ENCODE measurements around the gene TEX55.
"Not testable (repeated sequence)": the region's sequence is repeated elsewhere in the genome, so short reads cannot be mapped to it uniquely, and the experiment has no call there.

The TEX55 gene

GRCh38 chr3:119145500-119146167 lies at the start of gene TEX55:
Gene TEX55, plus strand, starts transcription at chr3:119146165. Its CDS starts 25 bp downstream, at chr3:119146190.
- CTCF ChIA-PET = interaction anchor here (0.8 to 6.7 kb wide), 19 partner anchors 8 to 536 kb away, joined by 3 to 173 read pairs (median 4); partner anchors contain the start of gene B4GALT4
- no peak within 1 kb of the TSS for H3K4me3 ChIP-seq (ENCODE audit: low read depth, low read length)
- no peak for DNase-seq (ENCODE audit: low read depth, low spot score)
- POLR2A ChIA-PET = no interaction called here
- TF ChIP-seq, protein P1, sequence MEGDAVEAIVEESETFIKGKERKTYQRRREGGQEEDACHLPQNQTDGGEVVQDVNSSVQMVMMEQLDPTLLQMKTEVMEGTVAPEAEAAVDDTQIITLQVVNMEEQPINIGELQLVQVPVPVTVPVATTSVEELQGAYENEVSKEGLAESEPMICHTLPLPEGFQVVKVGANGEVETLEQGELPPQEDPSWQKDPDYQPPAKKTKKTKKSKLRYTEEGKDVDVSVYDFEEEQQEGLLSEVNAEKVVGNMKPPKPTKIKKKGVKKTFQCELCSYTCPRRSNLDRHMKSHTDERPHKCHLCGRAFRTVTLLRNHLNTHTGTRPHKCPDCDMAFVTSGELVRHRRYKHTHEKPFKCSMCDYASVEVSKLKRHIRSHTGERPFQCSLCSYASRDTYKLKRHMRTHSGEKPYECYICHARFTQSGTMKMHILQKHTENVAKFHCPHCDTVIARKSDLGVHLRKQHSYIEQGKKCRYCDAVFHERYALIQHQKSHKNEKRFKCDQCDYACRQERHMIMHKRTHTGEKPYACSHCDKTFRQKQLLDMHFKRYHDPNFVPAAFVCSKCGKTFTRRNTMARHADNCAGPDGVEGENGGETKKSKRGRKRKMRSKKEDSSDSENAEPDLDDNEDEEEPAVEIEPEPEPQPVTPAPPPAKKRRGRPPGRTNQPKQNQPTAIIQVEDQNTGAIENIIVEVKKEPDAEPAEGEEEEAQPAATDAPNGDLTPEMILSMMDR (IDR thresholded peaks at IDR 0.05; ENCODE audit: insufficient read depth, low read length, missing control alignments) = peak; percentile 75

DNA sequence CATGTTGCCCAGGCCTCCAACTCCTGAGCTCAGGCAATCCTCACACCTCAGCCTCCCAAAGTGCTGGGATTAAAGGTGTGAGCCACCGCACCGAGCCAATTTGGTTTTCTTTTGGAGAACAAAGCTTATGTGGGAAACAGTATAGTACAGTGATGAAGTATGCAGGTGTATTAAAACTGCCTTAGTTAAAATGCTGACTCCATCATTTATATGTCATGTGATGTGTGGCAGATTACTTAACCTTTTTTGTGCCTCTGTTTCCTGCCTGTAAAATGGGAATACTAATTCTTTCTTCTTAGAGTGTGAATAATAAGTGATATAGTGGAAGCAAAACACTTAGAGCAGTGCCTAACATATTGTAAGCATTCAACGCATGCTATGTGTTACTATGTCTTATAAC lies 48.0 kb upstream of the TEX55 start:
- ChIA-PET POLR2A (no interaction called here), CTCF (interaction anchor here (0.7 to 11.8 kb wide), 7 partner anchors 13 to 224 kb away, joined by 3 to 310 read pairs (median 5); partner anchors contain the start of gene IGSF11)
- H3K4me3 ChIP-seq (ENCODE audit: low read depth, low read length) = no peak overlapping the region
- TF ChIP-seq, protein P1 (IDR thresholded peaks at IDR 0.05; ENCODE audit: insufficient read depth, low read length, missing control alignments) = no peak
- no peak for DNase-seq (ENCODE audit: low read depth, low spot score)

DNA sequence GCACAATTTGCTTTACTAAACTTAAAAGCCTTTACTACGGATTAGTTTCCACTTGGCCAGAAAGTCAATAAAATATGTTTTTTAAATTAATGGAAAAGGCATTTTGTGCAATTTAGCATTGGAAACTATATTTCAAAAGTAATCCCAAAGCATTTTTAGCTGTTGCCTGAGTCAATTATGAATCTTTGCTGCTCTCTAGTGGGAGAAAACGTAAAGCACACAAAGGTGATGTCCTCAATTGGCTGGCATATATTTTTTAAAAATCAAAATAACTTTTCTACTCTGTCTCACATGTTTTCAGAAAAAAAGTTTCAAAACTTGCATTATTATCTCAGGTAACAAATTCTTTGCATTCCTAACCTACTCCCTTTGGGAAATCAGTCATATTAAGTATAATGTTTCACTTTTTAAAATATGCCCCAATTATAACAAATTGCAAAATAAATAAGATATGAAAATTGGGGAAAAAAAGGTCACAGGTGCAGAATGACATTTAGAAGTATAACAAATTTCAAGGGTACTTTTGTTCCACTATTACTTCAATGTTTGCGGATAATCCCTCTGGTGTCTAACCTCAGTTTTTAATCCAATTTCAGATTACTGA lies 47.2 kb upstream of the TEX55 start:
- POLR2A ChIA-PET = no interaction called here
- no peak overlapping the region for H3K4me3 ChIP-seq (ENCODE audit: low read depth, low read length)
- TF ChIP-seq, protein P1 (IDR thresholded peaks at IDR 0.05; ENCODE audit: insufficient read depth, low read length, missing control alignments) = peak; percentile 44
- peak; percentile 2 for DNase-seq (ENCODE audit: low read depth, low spot score)
- CTCF ChIA-PET = interaction anchor here (0.7 to 11.8 kb wide), 9 partner anchors 8 to 224 kb away, joined by 3 to 310 read pairs (median 4); partner anchors contain the start of gene IGSF11

DNA sequence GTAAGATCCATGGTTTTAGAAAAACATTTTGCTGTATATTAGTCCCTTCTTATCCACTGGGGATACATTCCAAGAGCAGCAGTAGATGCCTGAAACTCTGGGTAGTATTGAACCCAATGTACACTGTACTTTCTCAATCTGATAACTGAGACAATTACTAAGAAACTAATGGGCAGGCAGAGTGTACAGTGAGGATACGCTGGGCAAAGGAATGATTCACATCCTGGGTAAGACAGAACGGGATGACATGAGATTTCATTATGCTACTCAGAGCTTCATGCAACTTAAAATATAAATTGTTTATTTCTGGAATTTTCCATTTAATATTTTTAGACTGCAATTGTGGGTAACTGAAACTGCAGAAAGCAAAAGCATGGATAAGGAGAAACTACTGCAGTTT lies 46.2 kb upstream of the TEX55 start:
- H3K4me3 ChIP-seq (ENCODE audit: low read depth, low read length) = no peak overlapping the region
- TF ChIP-seq, protein P1 (IDR thresholded peaks at IDR 0.05; ENCODE audit: insufficient read depth, low read length, missing control alignments) = no peak
- ChIA-PET POLR2A (no interaction called here), CTCF (interaction anchor here (1.1 to 11.8 kb wide), 6 partner anchors 9 to 225 kb away, joined by 3 to 310 read pairs (median 5); partner anchors contain the start of gene IGSF11)
- no peak for DNase-seq (ENCODE audit: low read depth, low spot score)

GRCh38 chr3:119104031-119104430 lies 41.9 kb upstream of the TEX55 start:
- ChIA-PET POLR2A (no interaction called here), CTCF (interaction anchor here (1.3 to 4.1 kb wide), 3 partner anchors 9 to 221 kb away, joined by 3 to 25 read pairs (median 4); no protein-coding TSS in a partner anchor)
- DNase-seq (ENCODE audit: low read depth, low spot score) = no peak
- no peak overlapping the region for H3K4me3 ChIP-seq (ENCODE audit: low read depth, low read length)
- TF ChIP-seq, protein P1 (IDR thresholded peaks at IDR 0.05; ENCODE audit: insufficient read depth, low read length, missing control alignments) = no peak

DNA sequence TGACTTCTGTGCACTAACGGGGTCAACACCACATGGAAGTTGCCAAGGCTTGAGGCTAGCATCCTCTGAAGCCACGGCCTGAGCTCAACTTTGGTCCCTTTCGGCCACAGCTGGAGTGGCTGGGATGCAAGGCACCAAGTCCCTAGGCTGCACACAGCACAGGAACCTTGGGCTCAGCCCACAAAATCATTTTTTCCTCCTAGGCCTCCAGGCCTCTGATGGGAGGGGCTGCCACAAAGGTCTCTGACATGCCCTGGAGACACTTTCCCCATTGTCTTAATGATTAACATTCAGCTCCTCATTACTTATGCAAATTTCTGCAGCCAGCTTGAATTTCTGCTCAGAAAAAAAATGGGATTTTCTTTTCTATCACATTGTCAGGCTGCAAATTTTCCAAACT lies 27.6 kb upstream of the TEX55 start:
- CTCF ChIA-PET; POLR2A ChIA-PET; DNase-seq (ENCODE audit: low read depth, low spot score); H3K4me3 ChIP-seq (ENCODE audit: low read depth, low read length): not testable (repeated sequence)
